DOHH2 (cell line): ENCODE data around the gene ENDOD1.

Experiments
- CTCF ChIP-seq: fragments of 200-600 bp; sonication (generic); IDR thresholded peaks from one replicate; pipeline ENCODE4 v1.5.1; 2014; ENCODE audit warnings: antibody characterized with exemption, mild to moderate bottlenecking, low read depth, low read length; ENCODE audit not compliant: poor library complexity, severe bottlenecking
- EZH2phosphoT487 ChIP-seq: fragments of 200-600 bp; sonication (generic); IDR thresholded peaks from 2 replicates; pipeline ENCODE4 v1.6.1; 2017; ENCODE audit warnings: borderline replicate concordance, mild to moderate bottlenecking, antibody characterized with exemption, low read length, moderate library complexity, mixed read lengths

DNA sequence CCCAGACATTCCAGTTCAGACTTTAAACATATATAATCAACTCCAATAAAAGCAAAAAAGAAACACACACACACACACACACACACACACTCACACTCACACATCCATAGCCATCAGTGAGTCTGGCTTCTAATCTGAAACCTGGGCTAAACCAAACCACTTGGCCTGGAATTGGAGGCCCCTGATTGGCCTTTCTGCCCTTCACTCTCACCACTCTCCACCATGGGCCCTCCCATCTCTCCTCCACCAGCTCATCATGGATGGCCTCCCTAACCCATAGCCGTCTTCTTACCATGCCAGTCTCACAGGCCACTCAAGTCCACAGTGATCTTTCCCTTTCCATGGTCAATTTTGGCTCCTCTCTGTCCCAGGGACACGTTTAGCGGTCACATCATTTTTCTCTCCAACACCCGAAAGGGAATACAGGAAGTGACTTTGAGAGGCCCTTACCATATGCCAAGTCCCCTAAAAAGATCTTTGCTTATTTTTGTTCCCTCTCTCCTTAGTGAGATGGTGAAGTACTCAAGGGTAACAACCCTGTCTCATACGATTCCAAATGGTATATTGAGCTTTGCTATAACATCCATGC is 66.6 kb downstream of the ENDOD1 start:
- TF ChIP-seq CTCF (no peak), EZH2phosphoT487 (no peak)
